Measurements from ENCODE around the gene DDIT4.
"Not testable (repeated sequence)": the region's sequence is repeated elsewhere in the genome, so short reads cannot be mapped to it uniquely, and the experiment has no call there.

DDIT4 gene

GRCh38 chr10:72277996-72278667 is 4.4 kb downstream of the DDIT4 start:
- no peak for DNase-seq (ENCODE audit: low read depth, low spot score)

GRCh38 chr10:72278668-72279393 is 5.1 kb downstream of the DDIT4 start:
- DNase-seq (ENCODE audit: low read depth, low spot score) = no peak
- no peak overlapping the region for H3K4me3 ChIP-seq (ENCODE audit: low read length)

More at GRCh38 chr10:72277996-72278667, 4.4 kb downstream of the DDIT4 start:
- H3K4me3 ChIP-seq (ENCODE audit: low read length) = no peak overlapping the region

GRCh38 chr10:72279587-72279986 is 5.9 kb downstream of the DDIT4 start:
- DNase-seq (ENCODE audit: low read depth, low spot score) = not testable (repeated sequence)

DNA sequence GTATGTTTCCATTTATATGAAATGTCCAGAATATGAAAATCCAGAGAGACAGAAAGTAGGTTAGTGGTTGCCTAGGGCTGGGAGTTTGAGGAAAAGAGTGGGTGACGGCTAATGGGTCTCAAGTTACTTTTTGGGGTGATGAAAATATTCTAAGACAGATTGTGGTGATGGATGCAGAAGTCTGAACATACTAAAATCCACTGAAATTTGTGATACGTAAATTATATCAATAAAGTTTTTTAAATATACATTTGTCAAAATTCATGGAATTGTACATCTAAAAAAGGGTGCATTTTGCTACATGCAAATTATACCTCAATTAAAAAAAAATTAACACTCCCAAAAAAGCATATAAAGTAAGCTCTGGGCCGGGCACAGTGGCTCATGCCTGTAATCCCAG is 9.4 kb downstream of the DDIT4 start:
- H3K4me3 ChIP-seq (ENCODE audit: low read length) = no peak overlapping the region
- DNase-seq (ENCODE audit: low read depth, low spot score) = no peak

More at GRCh38 chr10:72279587-72279986, 5.9 kb downstream of the DDIT4 start:
- H3K4me3 ChIP-seq (ENCODE audit: low read length) = not testable (repeated sequence)

GRCh38 chr10:72285972-72286521 is 12.3 kb downstream of the DDIT4 start:
- H3K4me3 ChIP-seq (ENCODE audit: low read length) = no peak overlapping the region
- no peak for DNase-seq (ENCODE audit: low read depth, low spot score)

GRCh38 chr10:72291019-72291532 is 17.4 kb downstream of the DDIT4 start:
- no peak overlapping the region for H3K4me3 ChIP-seq (ENCODE audit: low read length)
- DNase-seq (ENCODE audit: low read depth, low spot score) = peak; percentile 94

GRCh38 chr10:72292223-72292691 is 18.5 kb downstream of the DDIT4 start:
- H3K4me3 ChIP-seq (ENCODE audit: low read length) = no peak overlapping the region
- no peak for DNase-seq (ENCODE audit: low read depth, low spot score)

GRCh38 chr10:72295330-72295910 is 21.7 kb downstream of the DDIT4 start:
- no peak overlapping the region for H3K4me3 ChIP-seq (ENCODE audit: low read length)
- no peak for DNase-seq (ENCODE audit: low read depth, low spot score)

DNA sequence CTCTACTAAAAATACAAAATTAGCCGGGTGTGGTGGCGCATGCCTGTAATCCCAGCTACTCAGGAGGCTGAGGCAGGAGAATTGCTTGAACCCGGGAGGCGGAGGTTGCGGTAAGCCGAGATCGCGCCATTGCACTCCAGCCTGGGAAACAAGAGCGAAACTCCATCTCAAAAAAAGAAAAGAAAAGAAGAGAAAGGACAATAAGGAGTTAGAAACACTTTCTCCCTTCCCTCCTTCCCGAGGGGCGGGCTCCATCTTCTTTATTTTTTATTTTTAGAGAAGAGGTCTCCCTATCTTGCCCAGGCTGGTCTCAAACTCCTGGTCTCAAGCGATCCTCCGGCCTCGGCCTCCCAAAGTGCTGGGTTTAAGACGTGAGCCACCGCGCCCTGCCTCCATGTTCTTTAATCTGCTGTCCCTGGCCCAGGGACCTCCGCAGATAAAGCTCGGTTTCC is 23.1 kb downstream of the DDIT4 start:
- peak overlapping the region; percentile 76 for H3K4me3 ChIP-seq (ENCODE audit: low read length)
- not testable (repeated sequence) for DNase-seq (ENCODE audit: low read depth, low spot score)

- DNase-seq (ENCODE audit: low read depth, low spot score) = peak; percentile 98
- peak overlapping the region; percentile 76 for H3K4me3 ChIP-seq (ENCODE audit: low read length)
Observed at GRCh38 chr10:72297281-72297804, 23.6 kb downstream of the DDIT4 start.

DNA sequence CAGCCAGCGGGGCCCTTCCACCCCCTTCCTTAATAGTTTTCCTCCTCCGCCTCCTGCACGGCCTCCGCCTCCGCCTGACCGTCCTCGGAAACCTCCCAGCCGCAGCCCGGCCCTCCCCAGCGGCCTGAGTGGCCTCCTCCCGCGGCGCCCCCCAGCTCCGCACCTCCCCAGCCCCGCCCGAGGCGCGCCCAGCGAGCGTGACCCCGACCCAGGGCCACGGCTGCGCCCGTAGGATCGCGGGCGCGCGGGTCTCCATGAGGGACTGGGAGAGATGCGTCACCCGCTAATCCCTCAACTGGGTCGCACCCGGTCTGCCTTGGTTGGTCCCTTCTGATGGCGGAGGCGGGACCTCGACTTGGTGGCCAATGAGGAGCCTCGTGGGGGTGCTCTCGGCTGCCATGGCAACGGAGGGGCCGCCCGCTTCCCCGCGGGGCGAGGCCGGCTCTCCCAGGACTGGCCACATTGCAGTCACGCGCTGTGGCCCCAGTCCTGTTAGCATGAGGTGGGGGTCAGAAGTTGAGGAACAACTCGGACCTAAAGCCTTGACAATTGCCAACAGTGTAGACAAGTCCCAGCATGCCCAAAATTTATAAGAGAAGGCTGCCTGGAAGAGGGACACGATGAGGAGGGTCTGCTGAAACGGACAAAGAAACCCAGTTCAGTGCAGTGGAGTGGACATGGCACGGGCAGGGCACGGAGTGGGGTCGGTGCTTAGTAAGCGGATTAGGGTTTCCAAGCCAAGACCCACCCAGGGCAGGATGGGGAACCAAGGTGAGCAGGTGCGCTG is 24.3 kb downstream of the DDIT4 start:
- peak; percentile 97 for DNase-seq (ENCODE audit: low read depth, low spot score)
- peak overlapping the region; percentile 76 for H3K4me3 ChIP-seq (ENCODE audit: low read length)

- H3K4me3 ChIP-seq (ENCODE audit: low read length) = peak overlapping the region; percentile 76; the same call in 1 of the 2 replicates
- DNase-seq (ENCODE audit: low read depth, low spot score) = no peak
Observed at GRCh38 chr10:72298592-72299519, 25.1 kb downstream of the DDIT4 start.

GRCh38 chr10:72303424-72304128 is 29.9 kb downstream of the DDIT4 start:
- no peak for DNase-seq (ENCODE audit: low read depth, low spot score)
- H3K4me3 ChIP-seq (ENCODE audit: low read length) = no peak overlapping the region

- no peak for DNase-seq (ENCODE audit: low read depth, low spot score)
- H3K4me3 ChIP-seq (ENCODE audit: low read length) = no peak overlapping the region
Observed at GRCh38 chr10:72306215-72306760, 32.6 kb downstream of the DDIT4 start.

DNA sequence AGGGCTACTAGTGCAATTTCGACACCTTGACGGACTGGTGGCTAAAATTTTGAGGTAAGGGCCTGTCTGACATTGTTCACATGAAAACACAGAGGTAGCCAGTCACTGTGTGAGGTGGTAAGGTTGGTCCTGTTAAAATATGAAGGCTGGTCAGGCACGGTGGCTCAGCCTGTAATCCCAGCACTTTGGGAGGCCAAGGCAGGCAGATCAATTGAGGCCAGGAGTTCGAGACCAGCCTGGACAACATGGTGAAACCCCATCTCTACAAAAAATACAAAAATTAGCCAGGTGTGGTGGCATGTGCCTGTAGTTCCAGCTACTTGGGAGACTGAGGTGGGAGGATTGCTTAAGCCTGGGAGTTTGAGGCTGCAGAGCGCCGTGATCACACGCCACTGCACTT is 34.0 kb downstream of the DDIT4 start:
- not testable (repeated sequence) for DNase-seq (ENCODE audit: low read depth, low spot score); H3K4me3 ChIP-seq (ENCODE audit: low read length)

- H3K4me3 ChIP-seq (ENCODE audit: low read length) = no peak overlapping the region
- no peak for DNase-seq (ENCODE audit: low read depth, low spot score)
Observed at GRCh38 chr10:72308320-72308987, 34.7 kb downstream of the DDIT4 start.

All from Jurkat, Clone E6-1 (cell line).